Vagina (tissue), 2 donors: ENCODE data around the gene POMGNT2.

Experiments
- CTCF ChIP-seq, 3 experiments: fragments of 450-650 bp in 2 of 3; fragments of 200-600 bp in 1 of 3; sonication (generic) in 1 of 3; IDR thresholded peaks; one replicate each; pipeline ENCODE4 v1.5.1; 2017 to 2019; ENCODE audit warnings: antibody characterized with exemption in 3 of 3, mild to moderate bottlenecking in 2 of 3, moderate library complexity in 2 of 3
- POLR2AphosphoS5 ChIP-seq, 2 donors: sonication (generic); formaldehyde crosslinking; IDR thresholded peaks; one replicate each; pipeline ENCODE4 v1.9.0; 2017; ENCODE audit warnings: antibody characterized with exemption in 2 of 2, mild to moderate bottlenecking in 2 of 2, low read depth in 1 of 2; ENCODE audit not compliant: insufficient read depth in 1 of 2

DNA sequence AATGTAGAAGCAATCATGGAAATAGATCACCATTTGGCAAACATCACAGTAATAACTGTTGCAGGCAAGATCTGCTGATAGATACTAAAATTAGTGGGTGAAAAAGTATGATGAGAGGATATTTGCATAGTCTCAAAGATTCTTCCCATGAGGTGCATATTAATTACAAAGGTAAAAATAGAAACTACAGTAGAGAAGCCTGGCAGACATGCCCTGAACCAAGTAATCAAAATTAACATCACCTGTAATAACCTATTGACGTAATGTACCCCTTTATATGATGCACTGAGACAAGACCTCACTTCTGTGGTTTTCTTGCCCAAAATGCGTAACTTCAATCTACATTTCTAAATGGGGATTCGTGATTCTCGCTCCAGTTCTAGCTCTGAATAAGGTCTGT, 14.4 kb downstream of the POMGNT2 start:
- no peak for TF ChIP-seq CTCF (IDR thresholded peaks at IDR 0.05)
- TF ChIP-seq POLR2AphosphoS5 (IDR thresholded peaks at IDR 0.05; ENCODE audit: insufficient read depth in 1 of 2, low read depth in 1 of 2), result no peak
